CD4-positive, alpha-beta T cell (primary cell): ENCODE results near the gene PAGE2B. TPM values are rescaled to one million over a fixed set of nuclear protein-coding genes. Genes with fewer than 3 reads are reported as not detected.

Experiments used
- ATAC-seq: fragments of 200-7000 bp; cut with Tn5 transposase; one replicate; pipeline ENCODE4 v1.10.0; 2022; ENCODE audit warnings: mild to moderate bottlenecking; ENCODE audit not compliant: poor library complexity
- CTCF ChIA-PET: fragments of 350-600 bp; sonication (Branson Sonifier 250); formaldehyde crosslinking; loops from one replicate; lab custom pipeline; 2021; ENCODE audit warnings: antibody characterized with exemption, inconsistent platforms; lab: Charles Lee
- POLR2A ChIA-PET: fragments of 350-600 bp; sonication (Branson Sonifier 250); formaldehyde crosslinking; loops from one replicate; lab custom pipeline; 2021; ENCODE audit warnings: antibody characterized with exemption, inconsistent platforms; lab: Charles Lee
- DNase-seq, 14 experiments: peaks; one replicate each; pipeline ENCODE4 v3.0.0-alpha.2; 2013 to 2020; ENCODE audit warnings: mixed read lengths in 2 of 14
- H3K27ac ChIP-seq, 2 donors: one replicate each; pipeline versions ENCODE4 v1.5.1 to v1.7.0; 2013; ENCODE audit warnings: low read length in 2 of 2, low read depth in 1 of 2, mild to moderate bottlenecking in 1 of 2
- H3K27me3 ChIP-seq, 2 experiments: 1 replicate in 1 of 2; 2 replicates in 1 of 2; pipeline versions ENCODE4 v1.6.1 to v1.7.0; 2013; ENCODE audit warnings: low read length in 2 of 2, control low read depth in 1 of 2, mild to moderate bottlenecking in 1 of 2, moderate library complexity in 1 of 2; ENCODE audit not compliant: insufficient read depth in 2 of 2, control insufficient read depth in 1 of 2
- H3K36me3 ChIP-seq: one replicate; pipeline ENCODE4 v1.6.1; 2013; ENCODE audit warnings: low read length, control low read depth; ENCODE audit not compliant: insufficient read depth
- H3K4me1 ChIP-seq: one replicate; pipeline ENCODE4 v1.6.1; 2013; ENCODE audit warnings: low read length, control low read depth; ENCODE audit not compliant: insufficient read depth
- H3K4me3 ChIP-seq: one replicate; pipeline ENCODE4 v1.5.1; 2013; ENCODE audit warnings: mild to moderate bottlenecking, low read length, moderate library complexity
- H3K9me3 ChIP-seq, 2 experiments: 1 replicate in 1 of 2; 2 replicates in 1 of 2; pipeline versions ENCODE4 v1.6.1 to v1.7.0; 2013; ENCODE audit warnings: low read length in 2 of 2, mild to moderate bottlenecking in 2 of 2, control low read depth in 1 of 2, moderate library complexity in 1 of 2; ENCODE audit not compliant: control insufficient read depth in 1 of 2, insufficient read depth in 1 of 2
- H3K27ac Mint-ChIP-seq: one replicate; pipeline ENCODE4 v1.8.0; 2020; ENCODE audit warnings: mixed read lengths
- H3K27me3 Mint-ChIP-seq: one replicate; pipeline ENCODE4 v1.8.0; 2021; ENCODE audit warnings: mixed read lengths
- H3K36me3 Mint-ChIP-seq: one replicate; pipeline ENCODE4 v1.8.0; 2021; ENCODE audit warnings: low read depth, mixed read lengths
- H3K4me1 Mint-ChIP-seq: one replicate; pipeline ENCODE4 v1.8.0; 2021; ENCODE audit warnings: low read depth, mixed read lengths
- H3K4me3 Mint-ChIP-seq: one replicate; pipeline ENCODE4 v1.8.0; 2020; ENCODE audit warnings: mild to moderate bottlenecking, mixed read lengths
- H3K9me3 Mint-ChIP-seq: one replicate; pipeline ENCODE4 v1.8.0; 2020; ENCODE audit warnings: mixed read lengths
- CTCF ChIP-seq: fragments of 200-600 bp; IDR thresholded peaks from one replicate; pipeline ENCODE4 v1.8.0; 2022; ENCODE audit warnings: antibody characterized with exemption, mild to moderate bottlenecking
- intact Hi-C, 2 experiments: fragments of 100-400 bp; cut with DNase I in 1 of 2; cut with micrococcal nuclease in 1 of 2; formaldehyde crosslinking; loops; one replicate each; pipeline versions ENCODE4 v1.15.1 to v1.9.0; 2023 to 2025; cut with DNase I, micrococcal nuclease
- total RNA-seq, 174 experiments: library from RNA in 2 of 174; stranded (reverse) in 2 of 174; gene quantifications; one replicate each; pipeline ENCODE4 v1.2.3 and lab custom pipeline; 2021 to 2026

Gene PAGE2B
- total RNA-seq, 2 experiments from 2014 or later: 0.99 to 1.0 TPM

- no peaks in the 10 kb centered on the region for H3K36me3 Mint-ChIP-seq
Observed at GRCh38 chrX:55028040-55028439, 46.8 kb upstream of the PAGE2B start.

GRCh38 chrX:55028611-55029010, 46.2 kb upstream of the PAGE2B start:
- Mint-ChIP-seq H3K9me3 (no peaks in the 10 kb centered on the region), H3K4me1 (no peaks in the 10 kb centered on the region), H3K4me3 (no peak overlapping the region), H3K27ac (no peak overlapping the region), H3K27me3 (no peaks in the 10 kb centered on the region), H3K36me3 (no peaks in the 10 kb centered on the region)
- no peaks in the 10 kb centered on the region for H3K9me3 ChIP-seq
- no peak for ATAC-seq
- no peaks in the 10 kb centered on the region for H3K36me3 ChIP-seq
- no peak for DNase-seq
- H3K4me1 ChIP-seq: no peaks in the 10 kb centered on the region
- H3K27me3 ChIP-seq: no peaks in the 10 kb centered on the region
- POLR2A ChIA-PET: no interaction called here
- no peak overlapping the region for H3K4me3 ChIP-seq
- intact Hi-C loops: no loop called here
- no peak for TF ChIP-seq CTCF
- CTCF ChIA-PET: no interaction called here
- H3K27ac ChIP-seq: no peak overlapping the region

More at GRCh38 chrX:55028040-55028439, 46.8 kb upstream of the PAGE2B start:
- H3K4me3 ChIP-seq: no peak overlapping the region
- no peak for TF ChIP-seq CTCF
- no peaks in the 10 kb centered on the region for H3K27me3 Mint-ChIP-seq
- H3K9me3 ChIP-seq: no peaks in the 10 kb centered on the region
- no peak overlapping the region for H3K27ac ChIP-seq
- no peaks in the 10 kb centered on the region for H3K36me3 ChIP-seq
- ChIA-PET POLR2A (no interaction called here), CTCF (no interaction called here)
- intact Hi-C loops: no loop called here
- H3K9me3 Mint-ChIP-seq: no peaks in the 10 kb centered on the region
- H3K27ac Mint-ChIP-seq: no peak overlapping the region
- DNase-seq: no peak
- H3K4me1 Mint-ChIP-seq: no peaks in the 10 kb centered on the region
- ATAC-seq: no peak
- no peaks in the 10 kb centered on the region for H3K27me3 ChIP-seq
- no peaks in the 10 kb centered on the region for H3K4me1 ChIP-seq
- H3K4me3 Mint-ChIP-seq: no peak overlapping the region

GRCh38 chrX:55029291-55029690, 45.5 kb upstream of the PAGE2B start:
- Histone ChIP-seq H3K27me3 (no peaks in the 10 kb centered on the region), H3K4me1 (no peaks in the 10 kb centered on the region), H3K36me3 (no peaks in the 10 kb centered on the region), H3K9me3 (no peaks in the 10 kb centered on the region), H3K27ac (no peak overlapping the region), H3K4me3 (no peak overlapping the region)
- ChIA-PET POLR2A (no interaction called here), CTCF (no interaction called here)
- no peak for TF ChIP-seq CTCF
- no peak for ATAC-seq
- Mint-ChIP-seq H3K9me3 (no peaks in the 10 kb centered on the region), H3K27ac (no peak overlapping the region), H3K4me3 (no peak overlapping the region), H3K27me3 (no peaks in the 10 kb centered on the region), H3K36me3 (no peaks in the 10 kb centered on the region), H3K4me1 (no peaks in the 10 kb centered on the region)
- intact Hi-C loops: no loop called here
- DNase-seq: no peak
